Measurements from ENCODE around the gene KIF17. TPM values are rescaled to one million over a fixed set of nuclear protein-coding genes. Genes with fewer than 3 reads are reported as not detected.
"Not testable (repeated sequence)": the region's sequence is repeated elsewhere in the genome, so short reads cannot be mapped to it uniquely, and the experiment has no call there.

KIF17 gene
- total RNA-seq, 2 donors from 2014 or later: 0.06 to 0.85 TPM

GRCh38 chr1:20723537-20724363, 5.9 kb upstream of the KIF17 start:
- no peak overlapping the region for H3K4me3 Mint-ChIP-seq
- no peak overlapping the region for H3K27ac Mint-ChIP-seq
- H3K4me1 Mint-ChIP-seq: no peaks in the 10 kb centered on the region
- no peak for ATAC-seq (replicated peaks)
- H3K9me3 Mint-ChIP-seq: no peaks in the 10 kb centered on the region
- H3K27me3 Mint-ChIP-seq: peaks cover 6% of the 10 kb centered on the region
- H3K36me3 Mint-ChIP-seq (ENCODE audit: low read depth): no peaks in the 10 kb centered on the region

GRCh38 chr1:20723159-20723536, 5.3 kb upstream of the KIF17 start:
- Mint-ChIP-seq H3K27ac (no peak overlapping the region), H3K36me3 (ENCODE audit: low read depth) (no peaks in the 10 kb centered on the region), H3K4me1 (no peaks in the 10 kb centered on the region), H3K27me3 (peaks cover 6% of the 10 kb centered on the region), H3K4me3 (no peak overlapping the region), H3K9me3 (no peaks in the 10 kb centered on the region)
- no peak for ATAC-seq (replicated peaks)

GRCh38 chr1:20721117-20722061, 3.6 kb upstream of the KIF17 start:
- H3K27me3 Mint-ChIP-seq: peaks cover 8% of the 10 kb centered on the region
- ATAC-seq (replicated peaks): no peak
- H3K4me3 Mint-ChIP-seq: no peak overlapping the region
- H3K36me3 Mint-ChIP-seq (ENCODE audit: low read depth): no peaks in the 10 kb centered on the region
- no peaks in the 10 kb centered on the region for H3K9me3 Mint-ChIP-seq
- no peaks in the 10 kb centered on the region for H3K4me1 Mint-ChIP-seq
- H3K27ac Mint-ChIP-seq: no peak overlapping the region

GRCh38 chr1:20720631-20721091, 2.9 kb upstream of the KIF17 start:
- ATAC-seq (replicated peaks): no peak
- no peak overlapping the region for H3K27ac Mint-ChIP-seq

GRCh38 chr1:20719871-20720620, 2.2 kb upstream of the KIF17 start:
- peaks cover 16% of the 10 kb centered on the region for H3K27me3 Mint-ChIP-seq
- H3K36me3 Mint-ChIP-seq (ENCODE audit: low read depth): no peaks in the 10 kb centered on the region
- no peaks in the 10 kb centered on the region for H3K9me3 Mint-ChIP-seq
- H3K4me3 Mint-ChIP-seq: no peak overlapping the region
- ATAC-seq (replicated peaks): no peak
- no peak overlapping the region for H3K27ac Mint-ChIP-seq
- no peaks in the 10 kb centered on the region for H3K4me1 Mint-ChIP-seq

More at GRCh38 chr1:20720631-20721091, 2.9 kb upstream of the KIF17 start:
- H3K4me1 Mint-ChIP-seq: no peaks in the 10 kb centered on the region
- H3K27me3 Mint-ChIP-seq: peaks cover 12% of the 10 kb centered on the region
- H3K9me3 Mint-ChIP-seq: no peaks in the 10 kb centered on the region
- no peak overlapping the region for H3K4me3 Mint-ChIP-seq
- H3K36me3 Mint-ChIP-seq (ENCODE audit: low read depth): no peaks in the 10 kb centered on the region

- no peak for ATAC-seq (replicated peaks)
- H3K4me1 Mint-ChIP-seq: no peaks in the 10 kb centered on the region
- H3K27ac Mint-ChIP-seq: no peak overlapping the region
- H3K9me3 Mint-ChIP-seq: no peaks in the 10 kb centered on the region
- H3K36me3 Mint-ChIP-seq (ENCODE audit: low read depth): no peaks in the 10 kb centered on the region
- H3K4me3 Mint-ChIP-seq: no peak overlapping the region
- peaks cover 18% of the 10 kb centered on the region for H3K27me3 Mint-ChIP-seq
Measured at GRCh38 chr1:20719261-20719660, 1.5 kb upstream of the KIF17 start.

- peaks cover 18% of the 10 kb centered on the region for H3K27me3 Mint-ChIP-seq
- not testable (repeated sequence) for H3K27ac Mint-ChIP-seq; H3K4me1 Mint-ChIP-seq; ATAC-seq (replicated peaks); H3K36me3 Mint-ChIP-seq (ENCODE audit: low read depth); H3K9me3 Mint-ChIP-seq
- H3K4me3 Mint-ChIP-seq: peak overlapping the region; percentile 58
Measured at GRCh38 chr1:20718343-20718882, 606 bp upstream of the KIF17 start.

- no peaks in the 10 kb centered on the region for H3K4me1 Mint-ChIP-seq
- H3K27me3 Mint-ChIP-seq: peaks cover 18% of the 10 kb centered on the region
- H3K9me3 Mint-ChIP-seq: no peaks in the 10 kb centered on the region
- no peaks in the 10 kb centered on the region for H3K36me3 Mint-ChIP-seq (ENCODE audit: low read depth)
- peak overlapping the region; percentile 56 for H3K4me3 Mint-ChIP-seq
- no peak overlapping the region for H3K27ac Mint-ChIP-seq
- ATAC-seq (replicated peaks): no peak
Measured at GRCh38 chr1:20716232-20716631, 1.6 kb downstream of the KIF17 start.

- no peak overlapping the region for H3K4me3 Mint-ChIP-seq
- no peaks in the 10 kb centered on the region for H3K36me3 Mint-ChIP-seq (ENCODE audit: low read depth)
- ATAC-seq (replicated peaks): no peak
- peaks cover 18% of the 10 kb centered on the region for H3K27me3 Mint-ChIP-seq
- H3K9me3 Mint-ChIP-seq: no peaks in the 10 kb centered on the region
- H3K4me1 Mint-ChIP-seq: no peaks in the 10 kb centered on the region
- no peak overlapping the region for H3K27ac Mint-ChIP-seq
Measured at GRCh38 chr1:20715406-20715805, 2.4 kb downstream of the KIF17 start.

GRCh38 chr1:20713440-20713839, 4.4 kb downstream of the KIF17 start:
- H3K27ac Mint-ChIP-seq: no peak overlapping the region
- peaks cover 15% of the 10 kb centered on the region for H3K27me3 Mint-ChIP-seq
- no peak overlapping the region for H3K4me3 Mint-ChIP-seq
- no peaks in the 10 kb centered on the region for H3K36me3 Mint-ChIP-seq (ENCODE audit: low read depth)
- no peak for ATAC-seq (replicated peaks)
- no peaks in the 10 kb centered on the region for H3K9me3 Mint-ChIP-seq
- no peaks in the 10 kb centered on the region for H3K4me1 Mint-ChIP-seq

- Mint-ChIP-seq H3K4me1 (no peaks in the 10 kb centered on the region), H3K36me3 (ENCODE audit: low read depth) (no peaks in the 10 kb centered on the region), H3K9me3 (no peaks in the 10 kb centered on the region), H3K4me3 (no peak overlapping the region), H3K27me3 (peaks cover 15% of the 10 kb centered on the region), H3K27ac (no peak overlapping the region)
- ATAC-seq (replicated peaks): no peak
Measured at GRCh38 chr1:20712215-20712577, 5.6 kb downstream of the KIF17 start.

- peaks cover 12% of the 10 kb centered on the region for H3K27me3 Mint-ChIP-seq
- no peaks in the 10 kb centered on the region for H3K36me3 Mint-ChIP-seq (ENCODE audit: low read depth)
- peak; percentile 24 for ATAC-seq (replicated peaks)
- H3K9me3 Mint-ChIP-seq: no peaks in the 10 kb centered on the region
- no peak overlapping the region for H3K27ac Mint-ChIP-seq
- H3K4me3 Mint-ChIP-seq: no peak overlapping the region
- H3K4me1 Mint-ChIP-seq: no peaks in the 10 kb centered on the region
Measured at GRCh38 chr1:20711285-20712214, 6.3 kb downstream of the KIF17 start.
